ENCODE results near the gene B3GALT2.
"Not testable (repeated sequence)": the region's sequence is repeated elsewhere in the genome, so short reads cannot be mapped to it uniquely, and the experiment has no call there.

Gene B3GALT2

GRCh38 chr1:193210996-193211395 lies 24.6 kb upstream of the B3GALT2 start:
- Histone ChIP-seq H3K27me3 (replicated peaks; ENCODE audit: control insufficient read depth, insufficient read depth, low read length) (no peaks in the 10 kb centered on the region), H3K9me3 (ENCODE audit: control insufficient read depth, low read length) (peaks cover 4% of the 10 kb centered on the region), H3K9ac (ENCODE audit: low read length) (no peak overlapping the region), H3K36me3 (ENCODE audit: control insufficient read depth, insufficient read depth, low read length, severe bottlenecking) (peaks cover 60% of the 10 kb centered on the region), H3K4me3 (ENCODE audit: low read length) (no peak overlapping the region), H3K4me1 (ENCODE audit: control insufficient read depth, insufficient read depth, low read length) (peaks cover 14% of the 10 kb centered on the region)
- no peak for DNase-seq (ENCODE audit: low read depth)

GRCh38 chr1:193201021-193201420 lies 14.6 kb upstream of the B3GALT2 start:
- DNase-seq (ENCODE audit: low read depth), result no peak
- H3K4me1 ChIP-seq (ENCODE audit: control insufficient read depth, insufficient read depth, low read length), result peaks cover 27% of the 10 kb centered on the region
- no peak overlapping the region for H3K4me3 ChIP-seq (ENCODE audit: low read length)

GRCh38 chr1:193199940-193200339 lies 13.5 kb upstream of the B3GALT2 start:
- H3K4me3 ChIP-seq (ENCODE audit: low read length), result no peak overlapping the region

More at GRCh38 chr1:193201021-193201420, 14.6 kb upstream of the B3GALT2 start:
- H3K9ac ChIP-seq (ENCODE audit: low read length), result no peak overlapping the region
- H3K36me3 ChIP-seq (ENCODE audit: control insufficient read depth, insufficient read depth, low read length, severe bottlenecking), result peaks cover 11% of the 10 kb centered on the region
- no peaks in the 10 kb centered on the region for H3K9me3 ChIP-seq (ENCODE audit: control insufficient read depth, low read length)
- no peaks in the 10 kb centered on the region for H3K27me3 ChIP-seq (replicated peaks; ENCODE audit: control insufficient read depth, insufficient read depth, low read length)

DNA sequence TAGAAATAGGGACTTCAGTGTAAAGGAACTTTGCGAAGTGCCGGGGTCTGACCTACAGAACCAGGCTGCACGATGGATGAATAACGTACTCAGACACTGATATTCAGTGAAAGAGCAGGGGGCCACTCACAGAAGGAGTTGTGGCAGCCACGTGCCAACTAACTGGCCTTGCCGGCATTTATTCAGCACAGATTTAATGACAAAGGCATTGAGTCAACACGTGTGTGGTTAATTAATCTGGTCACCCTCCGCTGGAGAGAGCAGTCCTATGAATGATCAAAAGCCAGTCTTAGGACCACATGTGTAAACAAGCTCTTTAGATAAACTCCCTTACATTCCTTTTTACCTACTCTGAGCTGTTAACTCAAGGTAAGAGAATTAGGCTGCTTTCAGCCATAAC lies 6.2 kb upstream of the B3GALT2 start:
- Histone ChIP-seq H3K27me3 (replicated peaks; ENCODE audit: control insufficient read depth, insufficient read depth, low read length) (no peaks in the 10 kb centered on the region), H3K9ac (ENCODE audit: low read length) (no peak overlapping the region), H3K4me3 (ENCODE audit: low read length) (no peak overlapping the region), H3K36me3 (ENCODE audit: control insufficient read depth, insufficient read depth, low read length, severe bottlenecking) (peaks cover 9% of the 10 kb centered on the region), H3K9me3 (ENCODE audit: control insufficient read depth, low read length) (peaks cover 4% of the 10 kb centered on the region), H3K4me1 (ENCODE audit: control insufficient read depth, insufficient read depth, low read length) (peaks cover 23% of the 10 kb centered on the region)
- no peak for DNase-seq (ENCODE audit: low read depth)

More at GRCh38 chr1:193199940-193200339, 13.5 kb upstream of the B3GALT2 start:
- Histone ChIP-seq H3K9me3 (ENCODE audit: control insufficient read depth, low read length) (no peaks in the 10 kb centered on the region), H3K27me3 (replicated peaks; ENCODE audit: control insufficient read depth, insufficient read depth, low read length) (no peaks in the 10 kb centered on the region), H3K9ac (ENCODE audit: low read length) (no peak overlapping the region), H3K4me1 (ENCODE audit: control insufficient read depth, insufficient read depth, low read length) (peaks cover 28% of the 10 kb centered on the region), H3K36me3 (ENCODE audit: control insufficient read depth, insufficient read depth, low read length, severe bottlenecking) (peaks cover 7% of the 10 kb centered on the region)
- no peak for DNase-seq (ENCODE audit: low read depth)

GRCh38 chr1:193190096-193190744 lies 3.8 kb upstream of the B3GALT2 start:
- H3K36me3 ChIP-seq (ENCODE audit: control insufficient read depth, insufficient read depth, low read length, severe bottlenecking), result peaks cover 9% of the 10 kb centered on the region
- DNase-seq (ENCODE audit: low read depth), result peak; percentile 55

DNA sequence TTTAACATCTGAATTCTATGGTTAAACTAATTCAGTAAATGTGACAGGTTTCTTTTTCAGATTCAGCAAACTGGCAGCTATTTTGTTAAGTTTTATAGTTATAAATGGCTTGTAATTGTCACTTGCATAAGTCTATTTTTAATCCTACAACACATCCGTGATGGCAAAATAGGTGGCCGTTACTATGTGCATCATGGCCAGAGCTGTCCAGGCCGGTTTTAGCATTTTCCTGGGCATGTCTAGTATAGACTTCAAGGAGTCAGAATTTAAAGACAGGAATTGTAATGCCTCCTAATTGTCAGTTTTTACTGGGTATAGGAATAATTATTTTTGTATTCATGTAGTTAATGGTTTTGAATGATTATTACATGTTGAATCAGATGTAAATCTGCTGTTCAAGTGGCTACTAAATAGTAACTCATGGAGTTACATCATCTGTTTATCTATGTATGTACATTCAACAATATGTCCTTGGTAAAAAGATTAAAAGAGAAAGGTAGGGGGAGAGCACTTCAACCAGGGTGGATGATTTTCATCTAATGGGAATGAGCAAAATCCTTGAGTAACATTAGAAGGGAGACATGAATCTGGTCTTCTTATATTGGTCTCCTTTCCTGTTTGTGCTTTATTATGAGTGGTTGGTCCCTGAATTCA lies 3.2 kb upstream of the B3GALT2 start:
- no peak overlapping the region for H3K9ac ChIP-seq (ENCODE audit: low read length)
- H3K4me3 ChIP-seq (ENCODE audit: low read length), result no peak overlapping the region
- peaks cover 4% of the 10 kb centered on the region for H3K9me3 ChIP-seq (ENCODE audit: control insufficient read depth, low read length)
- no peak for DNase-seq (ENCODE audit: low read depth)
- H3K4me1 ChIP-seq (ENCODE audit: control insufficient read depth, insufficient read depth, low read length), result peaks cover 39% of the 10 kb centered on the region
- H3K27me3 ChIP-seq (replicated peaks; ENCODE audit: control insufficient read depth, insufficient read depth, low read length), result no peaks in the 10 kb centered on the region
- H3K36me3 ChIP-seq (ENCODE audit: control insufficient read depth, insufficient read depth, low read length, severe bottlenecking), result peaks cover 9% of the 10 kb centered on the region

More at GRCh38 chr1:193190096-193190744, 3.8 kb upstream of the B3GALT2 start:
- Histone ChIP-seq H3K4me1 (ENCODE audit: control insufficient read depth, insufficient read depth, low read length) (peaks cover 36% of the 10 kb centered on the region), H3K4me3 (ENCODE audit: low read length) (no peak overlapping the region), H3K27me3 (replicated peaks; ENCODE audit: control insufficient read depth, insufficient read depth, low read length) (no peaks in the 10 kb centered on the region), H3K9ac (ENCODE audit: low read length) (no peak overlapping the region), H3K9me3 (ENCODE audit: control insufficient read depth, low read length) (peaks cover 4% of the 10 kb centered on the region)

GRCh38 chr1:193188915-193189314 lies 2.5 kb upstream of the B3GALT2 start:
- H3K9me3 ChIP-seq (ENCODE audit: control insufficient read depth, low read length); H3K36me3 ChIP-seq (ENCODE audit: control insufficient read depth, insufficient read depth, low read length, severe bottlenecking); H3K9ac ChIP-seq (ENCODE audit: low read length); H3K4me3 ChIP-seq (ENCODE audit: low read length); H3K27me3 ChIP-seq (replicated peaks; ENCODE audit: control insufficient read depth, insufficient read depth, low read length); DNase-seq (ENCODE audit: low read depth): not testable (repeated sequence)
- H3K4me1 ChIP-seq (ENCODE audit: control insufficient read depth, insufficient read depth, low read length), result peaks cover 39% of the 10 kb centered on the region

DNA sequence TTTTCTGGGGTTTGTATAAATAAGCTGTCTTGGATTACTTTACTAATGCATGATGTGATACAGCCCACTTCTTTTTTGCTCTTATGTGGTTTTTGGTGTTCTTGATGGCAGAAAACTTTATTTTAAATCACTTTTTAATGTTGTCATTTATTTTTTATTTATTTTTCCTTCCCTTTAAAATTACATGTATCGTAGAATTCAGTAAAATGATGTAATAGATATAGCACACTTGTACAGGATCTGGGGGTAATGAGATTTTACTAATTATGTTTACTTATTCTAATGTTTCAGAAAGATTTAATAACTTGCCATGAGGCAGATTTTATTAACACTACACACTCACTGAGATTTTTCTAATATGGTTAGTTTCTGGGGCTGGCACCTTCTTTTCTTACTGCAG lies 701 bp upstream of the B3GALT2 start:
- H3K36me3 ChIP-seq (ENCODE audit: control insufficient read depth, insufficient read depth, low read length, severe bottlenecking), result no peaks in the 10 kb centered on the region
- H3K9me3 ChIP-seq (ENCODE audit: control insufficient read depth, low read length), result no peaks in the 10 kb centered on the region
- no peaks in the 10 kb centered on the region for H3K27me3 ChIP-seq (replicated peaks; ENCODE audit: control insufficient read depth, insufficient read depth, low read length)
- peaks cover 44% of the 10 kb centered on the region for H3K4me1 ChIP-seq (ENCODE audit: control insufficient read depth, insufficient read depth, low read length)
- DNase-seq (ENCODE audit: low read depth), result no peak
- no peak overlapping the region for H3K9ac ChIP-seq (ENCODE audit: low read length)
- no peak overlapping the region for H3K4me3 ChIP-seq (ENCODE audit: low read length)

- no peak for DNase-seq (ENCODE audit: low read depth)
- Histone ChIP-seq H3K36me3 (ENCODE audit: control insufficient read depth, insufficient read depth, low read length, severe bottlenecking) (no peaks in the 10 kb centered on the region), H3K9me3 (ENCODE audit: control insufficient read depth, low read length) (no peaks in the 10 kb centered on the region), H3K4me3 (ENCODE audit: low read length) (no peak overlapping the region), H3K27me3 (replicated peaks; ENCODE audit: control insufficient read depth, insufficient read depth, low read length) (no peaks in the 10 kb centered on the region), H3K9ac (ENCODE audit: low read length) (no peak overlapping the region), H3K4me1 (ENCODE audit: control insufficient read depth, insufficient read depth, low read length) (peaks cover 42% of the 10 kb centered on the region)
Measured at GRCh38 chr1:193185211-193185610, 1.2 kb downstream of the B3GALT2 start.

GRCh38 chr1:193184776-193185175 lies 1.6 kb downstream of the B3GALT2 start:
- DNase-seq (ENCODE audit: low read depth), result no peak
- Histone ChIP-seq H3K27me3 (replicated peaks; ENCODE audit: control insufficient read depth, insufficient read depth, low read length) (no peaks in the 10 kb centered on the region), H3K36me3 (ENCODE audit: control insufficient read depth, insufficient read depth, low read length, severe bottlenecking) (no peaks in the 10 kb centered on the region), H3K4me1 (ENCODE audit: control insufficient read depth, insufficient read depth, low read length) (peaks cover 40% of the 10 kb centered on the region), H3K4me3 (ENCODE audit: low read length) (no peak overlapping the region), H3K9me3 (ENCODE audit: control insufficient read depth, low read length) (no peaks in the 10 kb centered on the region), H3K9ac (ENCODE audit: low read length) (no peak overlapping the region)

DNA sequence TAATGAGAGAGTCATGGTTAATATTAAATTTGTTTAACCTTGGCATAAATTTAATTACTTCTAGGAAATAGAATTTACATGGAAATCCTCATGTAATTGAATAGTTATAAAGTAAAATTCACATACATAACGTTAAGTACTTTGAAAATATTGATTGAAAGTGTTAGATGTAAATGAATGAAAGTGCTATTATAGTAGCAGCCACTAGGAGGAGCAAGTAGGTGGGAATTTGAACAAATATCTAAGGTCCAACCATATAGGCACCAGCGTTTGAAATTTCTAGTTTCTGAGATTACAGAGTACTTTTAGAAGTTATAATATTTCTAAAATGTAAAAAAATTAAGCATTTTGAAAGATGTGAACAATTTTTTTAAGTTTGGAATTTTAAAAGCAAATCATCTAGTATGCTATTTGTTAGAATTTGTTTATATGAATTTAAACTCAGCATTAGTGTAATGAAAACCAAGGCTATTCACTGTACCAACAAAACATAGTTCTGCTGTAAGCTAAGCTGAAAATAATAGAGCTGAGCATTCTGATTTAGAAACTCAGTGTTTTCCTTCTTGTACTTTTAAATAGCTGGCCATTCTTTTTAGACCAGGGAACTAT lies 3.3 kb downstream of the B3GALT2 start:
- Histone ChIP-seq H3K4me3 (ENCODE audit: low read length) (no peak overlapping the region), H3K9ac (ENCODE audit: low read length) (no peak overlapping the region), H3K36me3 (ENCODE audit: control insufficient read depth, insufficient read depth, low read length, severe bottlenecking) (no peaks in the 10 kb centered on the region), H3K9me3 (ENCODE audit: control insufficient read depth, low read length) (no peaks in the 10 kb centered on the region), H3K4me1 (ENCODE audit: control insufficient read depth, insufficient read depth, low read length) (peaks cover 40% of the 10 kb centered on the region), H3K27me3 (replicated peaks; ENCODE audit: control insufficient read depth, insufficient read depth, low read length) (no peaks in the 10 kb centered on the region)
- DNase-seq (ENCODE audit: low read depth), result peak; percentile 87
